Endothelial cell of umbilical vein (primary cell): Measurements from ENCODE around the gene GPBAR1. TPM values are rescaled to one million over a fixed set of nuclear protein-coding genes. Genes with fewer than 3 reads are reported as not detected.

Source experiments
- BruUV-seq: library from RNA; stranded (reverse); fragments of 400-500 nt; replicated peaks from 2 replicates; lab custom pipeline; 2021; lab: Mats Ljungman, UMichigan
- CTCF ChIA-PET: fragments of 300-600, 350-600 bp; sonication (Branson Sonifier 250); formaldehyde crosslinking; loops from one replicate; lab custom pipeline; 2021; ENCODE audit warnings: antibody characterized with exemption, inconsistent platforms; lab: Charles Lee
- POLR2A ChIA-PET: fragments of 300-600, 350-600 bp; sonication (Branson Sonifier 250); formaldehyde crosslinking; loops from one replicate; lab custom pipeline; 2021; ENCODE audit warnings: antibody characterized with exemption, inconsistent platforms; lab: Charles Lee
- DNase-seq: peaks from one replicate; pipeline ENCODE4 v3.0.0-alpha.2; 2011; ENCODE audit warnings: low read depth, low spot score
- FAIRE-seq: peaks from 2 replicates; lab custom pipeline; 2011; peaks lifted over from hg19 to GRCh38; lab: Jason Lieb, UNC
- H2AFZ ChIP-seq: 2 replicates; pipeline ENCODE4 v1.6.0; 2012; ENCODE audit warnings: low read depth, low read length, control low read depth, inconsistent platforms
- H3K27ac ChIP-seq: 2 replicates; pipeline ENCODE4 v1.5.1; 2011; ENCODE audit warnings: low read depth, mild to moderate bottlenecking, control low read depth, low read length, moderate library complexity; ENCODE audit not compliant: insufficient read depth
- H3K27me3 ChIP-seq, 2 experiments: 2 replicates each; pipeline versions ENCODE4 v1.6.0 to v1.6.1; 2011; ENCODE audit warnings: low read length in 2 of 2, mixed read lengths in 1 of 2; ENCODE audit not compliant: control insufficient read depth in 2 of 2, insufficient read depth in 2 of 2
- H3K36me3 ChIP-seq, 2 experiments: 2 replicates in 1 of 2; 3 replicates in 1 of 2; pipeline ENCODE4 v1.5.1; 2011; ENCODE audit warnings: low read length in 2 of 2, mild to moderate bottlenecking in 1 of 2, moderate library complexity in 1 of 2; ENCODE audit not compliant: control insufficient read depth in 2 of 2, insufficient read depth in 2 of 2; ENCODE audit errors: extremely low read depth in 1 of 2
- H3K4me1 ChIP-seq: 3 replicates; pipeline ENCODE4 v1.5.1; 2011; ENCODE audit warnings: mild to moderate bottlenecking, low read length; ENCODE audit not compliant: control insufficient read depth, insufficient read depth; ENCODE audit errors: extremely low read depth
- H3K4me2 ChIP-seq: 2 replicates; pipeline ENCODE4 v1.6.1; 2011; ENCODE audit warnings: low read length, control low read depth, mixed read lengths; ENCODE audit not compliant: insufficient read depth
- H3K4me3 ChIP-seq, 3 experiments: fragments of 200-600 bp in 1 of 3; sonication (generic), shearing (Covaris generic) in 1 of 3; replicated peaks in 1 of 3; 2 replicates each; pipeline ENCODE4 v1.5.1; 2011 to 2016; ENCODE audit warnings: control low read depth in 3 of 3, low read length in 3 of 3, mild to moderate bottlenecking in 2 of 3, inconsistent platforms in 1 of 3, low read depth in 1 of 3, moderate library complexity in 1 of 3; ENCODE audit not compliant: insufficient read depth in 1 of 3
- H3K79me2 ChIP-seq: 2 replicates; pipeline ENCODE4 v1.6.0; 2012; ENCODE audit warnings: low read length, inconsistent platforms; ENCODE audit not compliant: control insufficient read depth, insufficient read depth
- H3K9ac ChIP-seq: replicated peaks from 2 replicates; pipeline ENCODE3; 2011; ENCODE audit warnings: low read length, control low read depth; ENCODE audit not compliant: insufficient read depth; ENCODE audit errors: extremely low read depth
- H3K9me1 ChIP-seq: replicated peaks from 3 replicates; pipeline ENCODE4 v1.6.0; 2011; ENCODE audit warnings: mild to moderate bottlenecking, low read length; ENCODE audit not compliant: control insufficient read depth, insufficient read depth; ENCODE audit errors: extremely low read depth
- H3K9me3 ChIP-seq: replicated peaks from 2 replicates; pipeline ENCODE4 v1.5.1; 2012; ENCODE audit warnings: low read length, inconsistent platforms; ENCODE audit not compliant: control insufficient read depth, insufficient read depth
- H4K20me1 ChIP-seq: replicated peaks from 2 replicates; pipeline ENCODE3; 2011; ENCODE audit warnings: mild to moderate bottlenecking, low read length; ENCODE audit not compliant: control insufficient read depth, insufficient read depth; ENCODE audit errors: extremely low read depth
- CTCF ChIP-seq, 2 donors: IDR thresholded peaks; 1 replicate in 1 of 2; 2 replicates in 1 of 2; pipeline ENCODE4 v1.5.1; 2011; ENCODE audit warnings: low read length in 2 of 2, mild to moderate bottlenecking in 2 of 2, moderate library complexity in 2 of 2, control low read depth in 1 of 2, inconsistent platforms in 1 of 2, low read depth in 1 of 2; ENCODE audit not compliant: insufficient read depth in 1 of 2; ENCODE audit errors: extremely low read depth in 1 of 2
- EZH2 ChIP-seq: IDR thresholded peaks from 2 replicates; pipeline ENCODE4 v1.6.1; 2012; ENCODE audit warnings: borderline replicate concordance, low read depth, mild to moderate bottlenecking, moderate library complexity, low read length, inconsistent platforms; ENCODE audit not compliant: severe bottlenecking
- FOS ChIP-seq: IDR thresholded peaks from 2 replicates; pipeline ENCODE4 v1.6.1; 2011; ENCODE audit warnings: mild to moderate bottlenecking, low read length, moderate library complexity, borderline replicate concordance; ENCODE audit not compliant: insufficient read depth
- GATA2 ChIP-seq: IDR thresholded peaks from 2 replicates; pipeline ENCODE4 v1.7.0; 2011; ENCODE audit warnings: low read depth, mild to moderate bottlenecking, moderate library complexity, mixed read lengths, low read length; ENCODE audit not compliant: insufficient read length, insufficient read depth
- JUN ChIP-seq: IDR thresholded peaks from 2 replicates; pipeline ENCODE4 v1.6.1; 2011; ENCODE audit warnings: borderline replicate concordance, low read depth; ENCODE audit not compliant: insufficient read length, insufficient read depth
- MYC ChIP-seq: IDR thresholded peaks from one replicate; pipeline ENCODE4 v1.6.1; 2011; ENCODE audit warnings: mild to moderate bottlenecking, low read depth, low read length
- POLR2A ChIP-seq: IDR thresholded peaks from 2 replicates; pipeline ENCODE4 v1.6.1; 2012; ENCODE audit warnings: low read depth, mild to moderate bottlenecking, control low read depth, low read length
- POLR2AphosphoS5 ChIP-seq: IDR thresholded peaks from 2 replicates; pipeline ENCODE4 v1.6.1; 2012; ENCODE audit warnings: low read depth, mild to moderate bottlenecking, control low read depth, low read length, moderate library complexity; ENCODE audit not compliant: insufficient read depth
- dilution Hi-C: fragments of 300-500 bp; cut with MboI; formaldehyde crosslinking; loops from one replicate; pipeline ENCODE4 v1.15.0; 2019; ENCODE audit warnings: low sequenced_read_pairs; ENCODE audit not compliant: extremely low pct_ligation_motif_present
- intact Hi-C: fragments of 100-400 bp; cut with micrococcal nuclease; formaldehyde crosslinking; loops from one replicate; pipeline ENCODE4 v1.10.0; 2022
- polyA plus RNA-seq, 4 experiments: library from polyadenylated mRNA; depleted of rRNA in 3 of 4; stranded (reverse) in 3 of 4; unstranded in 1 of 4; fragments of >200 nt; gene quantifications; 2 replicates each; pipeline versions ENCODE4 v1.2.1 to v1.2.3, GENCODE V29; 2011 to 2012; ENCODE audit warnings: missing spikeins in 1 of 4
- total RNA-seq: library from RNA; stranded (reverse); gene quantifications from 2 replicates; pipeline ENCODE4 v1.2.3, GENCODE V29; 2021
- TF ChIP-seq, protein P1 (sequence below): IDR thresholded peaks from 2 replicates; pipeline ENCODE4 v1.6.1; 2011; ENCODE audit not compliant: insufficient read depth, insufficient read length

GPBAR1 gene
- total and polyA plus RNA-seq, 2 donors (not counting 3 experiments of a cell fraction or from before 2014, with no cell fraction given), result 0.14 to 0.75 TPM

- Histone ChIP-seq H3K36me3 (no peaks in the 10 kb centered on the region), H3K4me2 (peak overlapping the region; percentile 84), H3K79me2 (peaks cover 52% of the 10 kb centered on the region), H3K27ac (peak overlapping the region; percentile 63), H3K4me3 (peak overlapping the region; percentile 69 to 79 (median 74)), H3K4me1 (peaks cover 77% of the 10 kb centered on the region), H3K9me3 (no peaks in the 10 kb centered on the region), H3K9ac (peak overlapping the region; percentile 77), H3K27me3 (no peaks in the 10 kb centered on the region), H3K9me1 (no peaks in the 10 kb centered on the region), H2AFZ (no peak overlapping the region), H4K20me1 (no peaks in the 10 kb centered on the region)
- intact Hi-C loops (no loop called here), dilution Hi-C loops (no loop called here)
- POLR2A ChIA-PET, result interaction anchor here (0.8 kb wide), 1 partner anchor 8 kb away, joined by 4 read pairs; no protein-coding TSS in a partner anchor
- FAIRE-seq (no peak), DNase-seq (no peak)
- BruUV-seq, result no TSS peak
- TF ChIP-seq, protein P1, sequence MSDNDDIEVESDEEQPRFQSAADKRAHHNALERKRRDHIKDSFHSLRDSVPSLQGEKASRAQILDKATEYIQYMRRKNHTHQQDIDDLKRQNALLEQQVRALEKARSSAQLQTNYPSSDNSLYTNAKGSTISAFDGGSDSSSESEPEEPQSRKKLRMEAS, result no peak
- TF ChIP-seq MYC, result no peak
- CTCF ChIA-PET, result interaction anchor here (0.8 to 3.5 kb wide), 6 partner anchors 11 to 105 kb away, joined by 3 to 51 read pairs (median 10); partner anchors contain the start of genes AAMP, CATIP and PNKD
Measured at GRCh38 chr2:218290316-218291261, 29.8 kb downstream of the GPBAR1 start.

DNA sequence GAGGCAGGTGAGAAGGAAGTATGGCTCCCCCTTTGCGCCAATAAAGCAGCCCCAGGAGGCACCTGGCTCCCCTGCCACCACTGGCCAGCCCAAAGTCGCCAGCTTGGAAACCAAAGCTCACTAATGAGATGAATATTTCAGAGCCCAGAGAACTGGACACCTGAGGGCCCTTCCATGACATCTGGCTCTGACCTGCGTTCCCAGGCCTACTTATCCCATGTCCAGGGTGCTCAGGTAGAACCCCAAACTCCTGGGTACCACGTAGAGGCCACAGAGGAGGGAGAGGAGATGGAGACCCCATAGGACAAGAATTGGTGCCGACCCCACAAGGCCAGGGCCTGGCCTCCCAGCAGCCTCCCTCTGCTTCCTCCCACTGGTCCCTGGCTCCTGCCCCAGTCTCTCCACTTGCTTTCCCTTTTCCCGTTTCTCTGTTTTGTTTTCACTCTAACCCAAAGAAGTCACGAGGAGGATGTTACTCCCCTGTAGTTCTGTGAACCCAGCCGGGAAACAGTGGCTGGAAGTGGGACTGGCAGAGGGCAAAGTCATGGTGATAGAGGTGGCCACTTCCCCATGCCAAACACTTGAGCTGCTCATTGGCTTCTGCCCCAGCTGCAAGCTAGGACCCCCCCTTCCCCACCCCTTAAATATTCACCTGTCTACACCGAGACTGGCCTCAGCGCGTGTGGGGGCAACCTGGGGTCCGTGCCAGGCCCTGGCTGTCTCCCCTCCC, 30.7 kb downstream of the GPBAR1 start:
- Histone ChIP-seq H3K9me3 (no peaks in the 10 kb centered on the region), H2AFZ (peak overlapping the region; percentile 59), H3K9me1 (no peaks in the 10 kb centered on the region), H3K9ac (peak overlapping the region; percentile 77), H3K4me2 (peak overlapping the region; percentile 84), H3K79me2 (peaks cover 43% of the 10 kb centered on the region), H3K4me1 (peaks cover 70% of the 10 kb centered on the region), H4K20me1 (no peaks in the 10 kb centered on the region), H3K27me3 (no peaks in the 10 kb centered on the region), H3K4me3 (peak overlapping the region; percentile 69 to 79 (median 74)), H3K36me3 (no peaks in the 10 kb centered on the region), H3K27ac (peak overlapping the region; percentile 63)
- POLR2A ChIA-PET, result interaction anchor here (0.8 kb wide), 1 partner anchor 9 kb away, joined by 4 read pairs; no protein-coding TSS in a partner anchor
- CTCF ChIA-PET, result interaction anchor here (0.8 to 3.5 kb wide), 6 partner anchors 10 to 105 kb away, joined by 3 to 51 read pairs (median 10); partner anchors contain the start of genes AAMP, CATIP and PNKD
- intact Hi-C loops (loop anchor here (1.0 to 2.0 kb wide), 3 partner anchors 19 to 105 kb away; partner anchors contain the start of gene CATIP), dilution Hi-C loops (no loop called here)
- TF ChIP-seq EZH2 (no peak), FOS (no peak), POLR2AphosphoS5 (no peak), MYC (no peak), CTCF (IDR thresholded peaks at IDR 0.05; ENCODE audit: extremely low read depth in 1 of 2, insufficient read depth in 1 of 2, low read depth in 1 of 2, low read length in 2 of 2) (no peak), POLR2A (no peak), GATA2 (no peak), JUN (no peak)
- TF ChIP-seq, protein P1, result no peak
- peak; percentile 54 for DNase-seq
- FAIRE-seq, result no peak
- no TSS peak for BruUV-seq
